Measurements from ENCODE around the gene TNFRSF6B.
"Not testable (repeated sequence)": the region's sequence is repeated elsewhere in the genome, so short reads cannot be mapped to it uniquely, and the experiment has no call there.

Gene TNFRSF6B, protein sequence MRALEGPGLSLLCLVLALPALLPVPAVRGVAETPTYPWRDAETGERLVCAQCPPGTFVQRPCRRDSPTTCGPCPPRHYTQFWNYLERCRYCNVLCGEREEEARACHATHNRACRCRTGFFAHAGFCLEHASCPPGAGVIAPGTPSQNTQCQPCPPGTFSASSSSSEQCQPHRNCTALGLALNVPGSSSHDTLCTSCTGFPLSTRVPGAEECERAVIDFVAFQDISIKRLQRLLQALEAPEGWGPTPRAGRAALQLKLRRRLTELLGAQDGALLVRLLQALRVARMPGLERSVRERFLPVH

DNA sequence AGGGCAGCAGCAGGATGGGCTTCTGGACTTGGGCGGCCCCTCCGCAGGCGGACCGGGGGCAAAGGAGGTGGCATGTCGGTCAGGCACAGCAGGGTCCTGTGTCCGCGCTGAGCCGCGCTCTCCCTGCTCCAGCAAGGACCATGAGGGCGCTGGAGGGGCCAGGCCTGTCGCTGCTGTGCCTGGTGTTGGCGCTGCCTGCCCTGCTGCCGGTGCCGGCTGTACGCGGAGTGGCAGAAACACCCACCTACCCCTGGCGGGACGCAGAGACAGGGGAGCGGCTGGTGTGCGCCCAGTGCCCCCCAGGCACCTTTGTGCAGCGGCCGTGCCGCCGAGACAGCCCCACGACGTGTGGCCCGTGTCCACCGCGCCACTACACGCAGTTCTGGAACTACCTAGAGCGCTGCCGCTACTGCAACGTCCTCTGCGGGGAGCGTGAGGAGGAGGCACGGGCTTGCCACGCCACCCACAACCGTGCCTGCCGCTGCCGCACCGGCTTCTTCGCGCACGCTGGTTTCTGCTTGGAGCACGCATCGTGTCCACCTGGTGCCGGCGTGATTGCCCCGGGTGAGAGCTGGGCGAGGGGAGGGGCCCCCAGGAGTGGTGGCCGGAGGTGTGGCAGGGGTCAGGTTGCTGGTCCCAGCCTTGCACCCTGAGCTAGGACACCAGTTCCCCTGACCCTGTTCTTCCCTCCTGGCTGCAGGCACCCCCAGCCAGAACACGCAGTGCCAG, at the start of gene TNFRSF6B:
Gene TNFRSF6B (plus strand): TSS at position 25 of the 729 bp plus-strand sequence. CDS start 116 bp downstream, at position 141.
- no peaks in the 10 kb centered on the region for H3F3A ChIP-seq (ENCODE audit: low read depth)
- TF ChIP-seq, protein P1, sequence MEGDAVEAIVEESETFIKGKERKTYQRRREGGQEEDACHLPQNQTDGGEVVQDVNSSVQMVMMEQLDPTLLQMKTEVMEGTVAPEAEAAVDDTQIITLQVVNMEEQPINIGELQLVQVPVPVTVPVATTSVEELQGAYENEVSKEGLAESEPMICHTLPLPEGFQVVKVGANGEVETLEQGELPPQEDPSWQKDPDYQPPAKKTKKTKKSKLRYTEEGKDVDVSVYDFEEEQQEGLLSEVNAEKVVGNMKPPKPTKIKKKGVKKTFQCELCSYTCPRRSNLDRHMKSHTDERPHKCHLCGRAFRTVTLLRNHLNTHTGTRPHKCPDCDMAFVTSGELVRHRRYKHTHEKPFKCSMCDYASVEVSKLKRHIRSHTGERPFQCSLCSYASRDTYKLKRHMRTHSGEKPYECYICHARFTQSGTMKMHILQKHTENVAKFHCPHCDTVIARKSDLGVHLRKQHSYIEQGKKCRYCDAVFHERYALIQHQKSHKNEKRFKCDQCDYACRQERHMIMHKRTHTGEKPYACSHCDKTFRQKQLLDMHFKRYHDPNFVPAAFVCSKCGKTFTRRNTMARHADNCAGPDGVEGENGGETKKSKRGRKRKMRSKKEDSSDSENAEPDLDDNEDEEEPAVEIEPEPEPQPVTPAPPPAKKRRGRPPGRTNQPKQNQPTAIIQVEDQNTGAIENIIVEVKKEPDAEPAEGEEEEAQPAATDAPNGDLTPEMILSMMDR (conservative IDR thresholded peaks at IDR 0.05; ENCODE audit: low read length) = no peak
- TF ChIP-seq EZH2phosphoT487 (IDR thresholded peaks at IDR 0.05; ENCODE audit: borderline replicate concordance) = no peak
- H3K36me3 ChIP-seq (ENCODE audit: insufficient read depth, low read length) = no peaks in the 10 kb centered on the region
- H4K20me1 ChIP-seq (ENCODE audit: insufficient read depth, low read length, poor library complexity, severe bottlenecking) = no peaks in the 10 kb centered on the region
- H2AFZ ChIP-seq (ENCODE audit: low read length) = no peak within 1 kb of the TSS
- no peaks in the 10 kb centered on the region for H3K79me2 ChIP-seq (ENCODE audit: insufficient read depth, low read length)
- no peak within 1 kb of the TSS for H3K9ac ChIP-seq (ENCODE audit: low read depth, low read length, poor library complexity, severe bottlenecking)
- peak within 1 kb of the TSS; percentile 34 for H3K4me2 ChIP-seq (ENCODE audit: low read depth, low read length, poor library complexity, severe bottlenecking)
- H3K27me3 ChIP-seq (ENCODE audit: insufficient read depth, low read length, poor library complexity, severe bottlenecking) = no peaks in the 10 kb centered on the region
- no peaks in the 10 kb centered on the region for H3K9me3 ChIP-seq (ENCODE audit: insufficient read depth, low read depth, low read length)
- no peak within 1 kb of the TSS for H3K4me3 ChIP-seq (ENCODE audit: low read length, poor library complexity, severe bottlenecking)
- H3K4me1 ChIP-seq (ENCODE audit: insufficient read depth, low read length, poor library complexity, severe bottlenecking) = no peaks in the 10 kb centered on the region
- H3K9me2 ChIP-seq (replicated peaks; ENCODE audit: low read depth, low read length) = no peaks in the 10 kb centered on the region

GRCh38 chr20:63648190-63648589, 48.3 kb upstream of the TNFRSF6B start:
- no peak overlapping the region for H3K4me3 ChIP-seq (ENCODE audit: low read length, poor library complexity, severe bottlenecking)
- no peak overlapping the region for H3K9ac ChIP-seq (ENCODE audit: low read depth, low read length, poor library complexity, severe bottlenecking)
- H4K20me1 ChIP-seq (ENCODE audit: insufficient read depth, low read length, poor library complexity, severe bottlenecking) = peaks cover 25% of the 10 kb centered on the region
- no peaks in the 10 kb centered on the region for H3K9me2 ChIP-seq (replicated peaks; ENCODE audit: low read depth, low read length)
- no peaks in the 10 kb centered on the region for H3F3A ChIP-seq (ENCODE audit: low read depth)
- TF ChIP-seq EZH2phosphoT487 (IDR thresholded peaks at IDR 0.05; ENCODE audit: borderline replicate concordance) = no peak
- TF ChIP-seq, protein P1 (conservative IDR thresholded peaks at IDR 0.05; ENCODE audit: low read length) = no peak
- no peak overlapping the region for H3K4me2 ChIP-seq (ENCODE audit: low read depth, low read length, poor library complexity, severe bottlenecking)
- peaks cover 4% of the 10 kb centered on the region; the same call in 1 of the 2 replicates for H3K36me3 ChIP-seq (ENCODE audit: insufficient read depth, low read length)
- no peak overlapping the region for H2AFZ ChIP-seq (ENCODE audit: low read length)
- peaks cover 42% of the 10 kb centered on the region for H3K79me2 ChIP-seq (ENCODE audit: insufficient read depth, low read length)
- no peaks in the 10 kb centered on the region for H3K9me3 ChIP-seq (ENCODE audit: insufficient read depth, low read depth, low read length)
- no peaks in the 10 kb centered on the region for H3K27me3 ChIP-seq (ENCODE audit: insufficient read depth, low read length, poor library complexity, severe bottlenecking)
- peaks cover 12% of the 10 kb centered on the region for H3K4me1 ChIP-seq (ENCODE audit: insufficient read depth, low read length, poor library complexity, severe bottlenecking)

DNA sequence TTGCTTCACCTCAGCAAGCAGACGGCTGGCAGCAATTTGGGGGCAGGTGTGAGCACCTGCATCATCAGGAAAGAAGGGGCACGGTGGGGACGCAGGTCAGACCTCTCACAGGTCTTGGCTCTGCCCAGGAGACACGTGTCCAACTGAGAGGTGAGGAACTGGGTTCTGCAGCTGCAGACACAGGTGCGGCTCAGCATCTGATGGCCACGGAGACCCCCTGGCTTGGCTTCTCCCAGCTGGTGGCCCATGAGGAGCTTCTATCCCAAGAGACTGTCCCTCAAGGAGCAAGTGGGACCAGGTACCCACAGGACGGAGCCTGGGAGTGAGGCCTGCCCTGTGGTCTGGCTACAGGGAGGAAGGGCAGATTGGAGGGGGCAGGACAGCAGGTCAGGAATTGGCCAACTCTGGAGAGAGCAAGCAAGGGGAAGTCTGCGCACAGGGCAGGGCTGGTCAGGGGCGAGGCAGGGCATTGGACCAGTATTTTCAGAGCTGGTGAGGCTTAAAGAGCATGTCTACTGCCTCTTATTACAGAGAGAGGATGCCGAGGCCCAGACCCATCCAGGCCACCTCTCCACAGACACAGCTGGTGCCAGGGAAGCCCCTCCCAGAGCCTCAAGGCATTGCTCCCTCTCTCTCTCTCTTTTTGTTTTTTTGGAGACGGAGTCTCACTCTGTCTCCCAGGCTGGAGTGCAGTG, 47.4 kb upstream of the TNFRSF6B start:
- H3K4me2 ChIP-seq (ENCODE audit: low read depth, low read length, poor library complexity, severe bottlenecking) = peak overlapping the region; percentile 5
- peaks cover 41% of the 10 kb centered on the region for H3K79me2 ChIP-seq (ENCODE audit: insufficient read depth, low read length)
- TF ChIP-seq, protein P1 (conservative IDR thresholded peaks at IDR 0.05; ENCODE audit: low read length) = no peak
- no peak for TF ChIP-seq EZH2phosphoT487 (IDR thresholded peaks at IDR 0.05; ENCODE audit: borderline replicate concordance)
- peaks cover 19% of the 10 kb centered on the region for H4K20me1 ChIP-seq (ENCODE audit: insufficient read depth, low read length, poor library complexity, severe bottlenecking)
- no peak overlapping the region for H3K9ac ChIP-seq (ENCODE audit: low read depth, low read length, poor library complexity, severe bottlenecking)
- H3K4me1 ChIP-seq (ENCODE audit: insufficient read depth, low read length, poor library complexity, severe bottlenecking) = peaks cover 13% of the 10 kb centered on the region
- H3K9me3 ChIP-seq (ENCODE audit: insufficient read depth, low read depth, low read length) = no peaks in the 10 kb centered on the region
- H3K27me3 ChIP-seq (ENCODE audit: insufficient read depth, low read length, poor library complexity, severe bottlenecking) = no peaks in the 10 kb centered on the region
- H3K36me3 ChIP-seq (ENCODE audit: insufficient read depth, low read length) = peaks cover 2% of the 10 kb centered on the region; the same call in 1 of the 2 replicates
- H2AFZ ChIP-seq (ENCODE audit: low read length) = no peak overlapping the region
- no peak overlapping the region for H3K4me3 ChIP-seq (ENCODE audit: low read length, poor library complexity, severe bottlenecking)
- no peaks in the 10 kb centered on the region for H3K9me2 ChIP-seq (replicated peaks; ENCODE audit: low read depth, low read length)
- H3F3A ChIP-seq (ENCODE audit: low read depth) = no peaks in the 10 kb centered on the region

DNA sequence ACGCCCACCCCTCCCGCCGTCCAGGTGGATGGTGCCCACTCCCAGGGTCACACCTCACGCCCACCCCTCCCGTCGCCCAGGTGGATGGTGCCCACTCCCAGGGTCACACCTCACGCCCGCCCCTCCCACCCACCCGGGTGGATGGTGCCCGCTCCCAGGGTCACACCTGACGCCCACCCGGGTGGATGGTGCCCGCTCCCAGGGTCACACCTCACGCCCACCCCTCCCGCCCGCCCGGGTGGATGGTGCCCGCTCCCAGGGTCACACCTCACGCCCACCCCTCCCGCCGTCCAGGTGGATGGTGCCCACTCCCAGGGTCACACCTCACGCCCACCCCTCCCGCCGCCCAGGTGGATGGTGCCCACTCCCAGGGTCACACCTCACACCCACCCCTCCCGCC, 46.0 kb upstream of the TNFRSF6B start:
- not testable (repeated sequence) for H3K27me3 ChIP-seq (ENCODE audit: insufficient read depth, low read length, poor library complexity, severe bottlenecking); H3K9ac ChIP-seq (ENCODE audit: low read depth, low read length, poor library complexity, severe bottlenecking)

More for the DNA sequence above, 46.0 kb upstream of the TNFRSF6B start:
- H3K9me2 ChIP-seq (replicated peaks; ENCODE audit: low read depth, low read length); H3F3A ChIP-seq (ENCODE audit: low read depth); H3K36me3 ChIP-seq (ENCODE audit: insufficient read depth, low read length); H3K4me2 ChIP-seq (ENCODE audit: low read depth, low read length, poor library complexity, severe bottlenecking); H2AFZ ChIP-seq (ENCODE audit: low read length); H3K9me3 ChIP-seq (ENCODE audit: insufficient read depth, low read depth, low read length); H3K4me3 ChIP-seq (ENCODE audit: low read length, poor library complexity, severe bottlenecking): not testable (repeated sequence)
- H3K79me2 ChIP-seq (ENCODE audit: insufficient read depth, low read length) = peaks cover 53% of the 10 kb centered on the region
- peaks cover 27% of the 10 kb centered on the region for H3K4me1 ChIP-seq (ENCODE audit: insufficient read depth, low read length, poor library complexity, severe bottlenecking)
- peaks cover 18% of the 10 kb centered on the region for H4K20me1 ChIP-seq (ENCODE audit: insufficient read depth, low read length, poor library complexity, severe bottlenecking)

All from Loucy (cell line).